ENCODE measurements around the gene ANO4.
"Not testable (repeated sequence)": the region's sequence is repeated elsewhere in the genome, so short reads cannot be mapped to it uniquely, and the experiment has no call there.

The ANO4 gene

DNA sequence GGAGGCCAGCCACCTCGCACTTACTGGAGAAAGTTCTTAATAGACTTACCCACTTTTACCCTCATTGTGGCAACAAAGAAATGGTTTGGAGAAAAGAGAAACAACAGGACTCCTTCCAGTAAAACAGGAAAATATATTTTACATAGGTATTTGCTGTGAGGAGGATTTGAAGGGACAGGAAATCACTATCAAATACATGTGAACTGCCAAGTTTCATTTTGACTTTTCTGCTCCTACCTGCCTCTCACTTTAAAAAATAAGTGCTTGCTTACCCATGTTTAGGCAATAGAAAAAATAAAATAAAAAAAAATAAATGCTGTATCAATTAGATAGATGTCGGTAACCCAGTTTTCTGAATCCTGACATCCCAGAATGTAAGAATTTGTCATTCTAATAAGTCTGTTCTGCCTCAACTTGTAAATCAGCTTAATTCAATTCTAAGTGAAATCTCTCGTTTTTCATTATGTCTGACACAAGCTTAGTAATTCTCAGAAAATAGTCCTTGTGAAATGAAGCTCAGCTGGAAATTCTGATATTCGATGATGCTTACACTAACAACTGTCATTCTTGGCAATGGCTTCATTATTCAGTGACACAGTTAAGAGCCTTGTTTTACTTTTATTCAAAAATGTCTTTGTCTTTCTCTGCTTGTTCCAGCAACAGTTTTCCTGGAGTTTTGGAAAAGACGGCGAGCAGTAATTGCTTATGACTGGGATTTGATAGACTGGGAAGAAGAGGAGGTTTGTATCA, 284.1 kb downstream of the ANO4 start:
- no peak for TF ChIP-seq ZFX (IDR thresholded peaks at IDR 0.05; ENCODE audit: borderline replicate concordance)
- TF ChIP-seq, protein P1, sequence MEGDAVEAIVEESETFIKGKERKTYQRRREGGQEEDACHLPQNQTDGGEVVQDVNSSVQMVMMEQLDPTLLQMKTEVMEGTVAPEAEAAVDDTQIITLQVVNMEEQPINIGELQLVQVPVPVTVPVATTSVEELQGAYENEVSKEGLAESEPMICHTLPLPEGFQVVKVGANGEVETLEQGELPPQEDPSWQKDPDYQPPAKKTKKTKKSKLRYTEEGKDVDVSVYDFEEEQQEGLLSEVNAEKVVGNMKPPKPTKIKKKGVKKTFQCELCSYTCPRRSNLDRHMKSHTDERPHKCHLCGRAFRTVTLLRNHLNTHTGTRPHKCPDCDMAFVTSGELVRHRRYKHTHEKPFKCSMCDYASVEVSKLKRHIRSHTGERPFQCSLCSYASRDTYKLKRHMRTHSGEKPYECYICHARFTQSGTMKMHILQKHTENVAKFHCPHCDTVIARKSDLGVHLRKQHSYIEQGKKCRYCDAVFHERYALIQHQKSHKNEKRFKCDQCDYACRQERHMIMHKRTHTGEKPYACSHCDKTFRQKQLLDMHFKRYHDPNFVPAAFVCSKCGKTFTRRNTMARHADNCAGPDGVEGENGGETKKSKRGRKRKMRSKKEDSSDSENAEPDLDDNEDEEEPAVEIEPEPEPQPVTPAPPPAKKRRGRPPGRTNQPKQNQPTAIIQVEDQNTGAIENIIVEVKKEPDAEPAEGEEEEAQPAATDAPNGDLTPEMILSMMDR (IDR thresholded peaks at IDR 0.05) = no peak

DNA sequence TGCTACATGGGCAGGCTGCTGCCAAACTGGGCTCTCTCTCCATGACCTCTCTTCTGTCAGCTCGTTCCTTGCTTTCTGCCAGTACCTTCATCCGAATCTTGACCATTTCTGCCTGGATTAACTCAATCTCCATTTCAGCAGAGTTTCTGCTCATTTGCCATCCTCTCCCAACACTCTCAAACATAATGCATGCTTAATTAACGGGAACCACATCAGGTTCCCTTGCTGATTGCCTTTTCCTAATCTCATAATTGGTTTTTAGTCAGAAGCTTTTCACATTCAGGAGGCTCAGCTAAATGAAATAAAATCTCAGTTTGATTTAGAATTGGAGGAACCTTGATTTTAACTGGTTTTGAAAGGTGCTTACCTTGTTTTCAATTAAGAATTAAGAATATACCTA, 288.1 kb downstream of the ANO4 start:
- no peak overlapping the region for H3K27ac ChIP-seq
- TF ChIP-seq, protein P1 (IDR thresholded peaks at IDR 0.05) = no peak
- no peak for TF ChIP-seq ZFX (IDR thresholded peaks at IDR 0.05; ENCODE audit: borderline replicate concordance)

More for the DNA sequence above, 284.1 kb downstream of the ANO4 start:
- no peak overlapping the region for H3K27ac ChIP-seq

DNA sequence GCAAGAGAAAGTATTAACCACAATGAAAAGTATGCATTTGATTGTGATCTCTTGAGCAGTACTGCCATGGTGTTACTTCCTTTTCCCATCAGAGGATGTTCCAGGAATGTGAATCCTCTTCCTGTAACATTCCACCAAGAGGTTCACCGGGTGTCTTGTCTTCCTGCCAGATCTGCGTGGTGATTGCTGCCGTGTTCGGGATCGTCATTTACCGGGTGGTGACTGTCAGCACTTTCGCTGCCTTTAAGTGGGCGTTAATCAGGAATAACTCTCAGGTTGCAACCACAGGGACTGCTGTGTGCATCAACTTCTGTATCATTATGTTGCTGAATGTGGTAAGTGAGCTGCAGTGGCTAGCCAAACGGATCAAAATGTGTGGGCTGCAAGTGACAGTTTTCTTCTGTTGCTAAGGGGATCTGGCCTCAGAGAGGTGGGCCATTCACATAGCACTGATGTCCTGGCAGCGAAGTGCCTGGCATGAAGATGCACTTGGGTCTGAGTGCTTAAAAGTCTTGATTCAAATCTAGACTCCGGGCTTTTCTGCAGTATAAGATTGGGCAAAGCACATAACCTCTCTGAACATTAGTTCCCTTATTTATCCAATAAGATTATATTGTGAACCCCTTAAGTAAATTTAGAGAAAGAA, 292.0 kb downstream of the ANO4 start:
- no peak overlapping the region for H3K27ac ChIP-seq

DNA sequence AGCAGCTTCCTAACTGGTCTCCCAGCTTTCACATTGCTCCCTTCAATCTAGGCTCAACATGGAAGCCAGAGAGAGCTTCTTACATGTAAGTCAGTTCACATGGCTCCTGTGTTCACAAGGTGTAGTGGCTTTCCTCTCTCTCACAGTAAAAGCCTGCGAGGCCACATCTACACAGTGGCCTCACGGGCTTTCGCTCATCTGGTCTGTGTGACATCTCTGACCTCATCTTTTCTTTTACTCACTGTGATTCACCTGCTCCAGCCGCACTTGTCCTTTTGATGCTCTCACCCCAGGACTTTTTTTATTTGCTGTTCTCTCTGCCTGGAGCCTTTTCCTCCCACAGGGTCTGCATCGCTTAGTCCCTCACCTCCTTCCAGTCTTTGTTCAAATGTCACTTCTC, 293.3 kb downstream of the ANO4 start:
- TF ChIP-seq ZFX (IDR thresholded peaks at IDR 0.05; ENCODE audit: borderline replicate concordance) = no peak
- TF ChIP-seq, protein P1 (IDR thresholded peaks at IDR 0.05) = no peak
- no peak overlapping the region for H3K27ac ChIP-seq

More for the DNA sequence above, 292.0 kb downstream of the ANO4 start:
- TF ChIP-seq, protein P1 (IDR thresholded peaks at IDR 0.05) = no peak
- no peak for TF ChIP-seq ZFX (IDR thresholded peaks at IDR 0.05; ENCODE audit: borderline replicate concordance)

DNA sequence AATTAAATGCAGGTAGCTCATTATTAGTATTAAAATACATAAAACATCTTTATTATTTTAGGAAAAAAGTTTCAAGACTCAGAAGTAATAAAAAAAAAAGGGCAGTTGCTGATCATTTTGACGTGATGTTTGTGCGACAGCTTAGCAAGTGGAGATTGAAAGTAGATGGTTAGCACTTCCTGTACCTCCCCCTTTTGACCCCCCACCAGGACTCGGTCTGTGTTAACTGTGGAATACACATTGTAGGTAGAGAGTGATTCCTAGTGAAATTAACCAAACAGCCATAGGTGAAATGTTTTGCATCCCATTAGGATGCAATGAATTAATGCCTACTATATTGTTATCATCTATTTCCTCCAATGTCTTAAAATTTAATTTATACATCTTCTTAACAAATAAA, 294.7 kb downstream of the ANO4 start:
- no peak for TF ChIP-seq ZFX (IDR thresholded peaks at IDR 0.05; ENCODE audit: borderline replicate concordance)
- TF ChIP-seq, protein P1 (IDR thresholded peaks at IDR 0.05) = no peak
- no peak overlapping the region for H3K27ac ChIP-seq

DNA sequence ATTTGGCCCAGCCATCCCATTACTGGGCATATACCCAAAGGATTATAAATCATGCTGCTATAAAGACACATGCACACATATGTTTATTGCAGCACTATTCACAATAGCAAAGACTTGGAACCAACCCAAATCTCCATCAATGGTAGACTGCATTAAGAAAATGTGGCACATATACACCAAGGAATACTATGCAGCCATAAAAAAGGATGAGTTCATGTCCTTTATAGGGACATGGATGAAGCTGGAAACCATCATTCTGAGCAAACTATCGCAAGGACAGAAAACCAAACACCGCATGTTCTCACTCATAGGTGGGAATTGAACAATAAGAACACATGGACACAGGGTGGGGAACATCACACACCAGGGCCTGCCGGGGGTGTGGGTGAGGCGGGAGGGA, 295.6 kb downstream of the ANO4 start:
- not testable (repeated sequence) for H3K27ac ChIP-seq

DNA sequence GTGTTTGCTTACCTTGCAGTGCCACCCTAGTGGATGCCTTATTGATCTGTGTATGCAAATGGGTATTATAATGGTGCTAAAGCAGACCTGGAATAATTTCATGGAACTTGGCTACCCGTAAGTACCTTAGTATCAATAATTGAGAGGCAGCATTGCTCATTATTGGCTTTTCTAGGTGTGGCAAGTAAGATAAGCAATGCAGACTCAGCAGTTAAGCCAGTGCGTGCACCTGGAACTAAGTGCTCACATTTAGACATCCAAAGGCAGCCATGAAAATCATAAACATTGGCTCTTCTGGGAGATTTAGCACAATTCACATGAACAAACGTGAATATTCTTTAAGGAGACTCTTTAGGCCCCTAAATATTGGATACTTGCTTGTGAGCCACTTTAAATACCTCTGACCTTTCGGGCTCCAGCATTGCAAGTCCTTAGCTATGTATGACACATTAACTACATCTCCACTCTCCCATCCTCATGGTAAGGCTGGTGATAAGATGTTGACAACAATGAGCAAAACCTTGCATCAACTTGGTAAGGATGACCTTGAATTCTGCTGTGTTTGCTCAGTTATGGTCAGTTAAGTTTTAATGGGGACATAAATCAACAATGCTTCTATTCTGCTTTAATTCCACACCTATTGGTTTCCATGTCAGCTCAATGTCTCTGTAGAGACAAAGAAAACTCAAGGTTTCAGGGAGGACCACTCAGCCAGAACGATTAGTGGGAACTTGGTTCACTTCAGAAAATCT, 303.4 kb downstream of the ANO4 start:
- TF ChIP-seq, protein P1 (IDR thresholded peaks at IDR 0.05) = no peak
- no peak for TF ChIP-seq ZFX (IDR thresholded peaks at IDR 0.05; ENCODE audit: borderline replicate concordance)
- peak overlapping the region; percentile 69 for H3K27ac ChIP-seq
